ENCODE measurements around the gene IFNA17.

DNA sequence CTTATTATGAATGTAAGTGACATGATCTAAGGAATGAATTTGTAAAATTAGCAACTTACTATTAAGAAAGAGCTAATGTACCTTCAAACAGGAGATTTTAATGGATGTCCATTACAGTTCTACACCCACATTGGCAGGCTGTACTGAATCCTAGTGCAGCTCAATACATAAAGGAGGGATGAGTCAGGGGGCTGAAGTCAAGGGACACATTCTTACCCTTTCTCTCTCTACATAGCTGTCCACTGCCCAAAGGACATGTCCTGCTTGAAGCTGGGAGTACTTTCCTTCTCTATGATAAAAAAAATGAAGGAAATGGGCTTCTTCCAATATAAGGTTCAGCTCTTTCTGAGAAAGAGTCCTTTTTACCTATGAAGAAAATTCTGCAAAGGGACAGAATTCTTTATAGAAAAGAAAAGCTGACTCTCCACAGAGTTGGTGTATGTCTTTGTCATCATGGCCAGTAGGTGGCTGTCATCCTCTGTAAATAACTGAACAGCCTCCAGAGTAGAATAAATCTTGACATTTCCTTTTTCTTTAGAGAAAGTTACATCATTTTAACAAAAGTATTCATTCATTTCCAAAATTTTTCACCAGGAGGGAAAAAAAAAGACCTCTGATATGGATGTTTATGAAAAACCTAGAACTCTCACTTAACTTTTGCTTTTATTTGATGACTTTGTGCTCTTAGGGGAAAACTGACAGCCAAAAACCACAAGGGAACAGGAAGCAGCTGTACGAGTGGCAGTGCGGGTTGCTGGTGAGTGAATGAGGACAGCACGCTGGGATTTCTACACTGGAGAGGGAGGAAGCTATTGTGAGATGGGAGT is 24.9 kb upstream of the IFNA17 start:
- TF ChIP-seq, protein P1, sequence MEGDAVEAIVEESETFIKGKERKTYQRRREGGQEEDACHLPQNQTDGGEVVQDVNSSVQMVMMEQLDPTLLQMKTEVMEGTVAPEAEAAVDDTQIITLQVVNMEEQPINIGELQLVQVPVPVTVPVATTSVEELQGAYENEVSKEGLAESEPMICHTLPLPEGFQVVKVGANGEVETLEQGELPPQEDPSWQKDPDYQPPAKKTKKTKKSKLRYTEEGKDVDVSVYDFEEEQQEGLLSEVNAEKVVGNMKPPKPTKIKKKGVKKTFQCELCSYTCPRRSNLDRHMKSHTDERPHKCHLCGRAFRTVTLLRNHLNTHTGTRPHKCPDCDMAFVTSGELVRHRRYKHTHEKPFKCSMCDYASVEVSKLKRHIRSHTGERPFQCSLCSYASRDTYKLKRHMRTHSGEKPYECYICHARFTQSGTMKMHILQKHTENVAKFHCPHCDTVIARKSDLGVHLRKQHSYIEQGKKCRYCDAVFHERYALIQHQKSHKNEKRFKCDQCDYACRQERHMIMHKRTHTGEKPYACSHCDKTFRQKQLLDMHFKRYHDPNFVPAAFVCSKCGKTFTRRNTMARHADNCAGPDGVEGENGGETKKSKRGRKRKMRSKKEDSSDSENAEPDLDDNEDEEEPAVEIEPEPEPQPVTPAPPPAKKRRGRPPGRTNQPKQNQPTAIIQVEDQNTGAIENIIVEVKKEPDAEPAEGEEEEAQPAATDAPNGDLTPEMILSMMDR (IDR thresholded peaks at IDR 0.05) = peak in 2 of 3 experiments; percentile 25 to 43
- no peak for TF ChIP-seq POLR2A (IDR thresholded peaks at IDR 0.05)

Measured in testis (tissue), 2 donors.